Neuronal stem cell (in vitro differentiated cells): ENCODE data around the gene RNF213.

ENCODE experiments used
- DNase-seq: peaks from one replicate; pipeline ENCODE4 v3.0.0-alpha.2; 2013; ENCODE audit warnings: low spot score
- H2AFZ ChIP-seq: one replicate; pipeline ENCODE4 v1.6.1; 2013; ENCODE audit warnings: mild to moderate bottlenecking, low read length, inconsistent platforms
- H2AK5ac ChIP-seq: 2 replicates; pipeline ENCODE4 v1.6.1; 2013; ENCODE audit warnings: low read depth, mild to moderate bottlenecking, inconsistent platforms, low read length, moderate library complexity, mixed read lengths
- H2BK120ac ChIP-seq: 2 replicates; pipeline ENCODE4 v1.6.1; 2013; ENCODE audit warnings: low read depth, mild to moderate bottlenecking, inconsistent platforms, low read length, moderate library complexity, mixed read lengths
- H2BK12ac ChIP-seq: one replicate; pipeline ENCODE4 v1.6.1; 2013; ENCODE audit warnings: low read length, inconsistent platforms
- H2BK15ac ChIP-seq: 2 replicates; pipeline ENCODE4 v1.6.1; 2013; ENCODE audit warnings: mild to moderate bottlenecking, low read length, inconsistent platforms, mixed read lengths
- H2BK5ac ChIP-seq: one replicate; pipeline ENCODE4 v1.6.1; 2013; ENCODE audit warnings: inconsistent platforms, mild to moderate bottlenecking, low read length, moderate library complexity
- H3K14ac ChIP-seq: one replicate; pipeline ENCODE4 v1.6.1; 2013; ENCODE audit warnings: low read length, inconsistent platforms
- H3K18ac ChIP-seq: 2 replicates; pipeline ENCODE4 v1.6.1; 2013; ENCODE audit warnings: low read length, inconsistent platforms
- H3K23ac ChIP-seq: 2 replicates; pipeline ENCODE4 v1.6.1; 2013; ENCODE audit warnings: low read depth, mild to moderate bottlenecking, mixed read lengths, low read length, inconsistent platforms; ENCODE audit not compliant: poor library complexity
- H3K27ac ChIP-seq: replicated peaks from 3 replicates; pipeline ENCODE4 v1.5.1; 2013; ENCODE audit warnings: low read length, inconsistent platforms
- H3K27me3 ChIP-seq, 3 experiments: 2 replicates each; pipeline ENCODE4 v1.6.1; 2013; ENCODE audit warnings: low read length in 3 of 3, mild to moderate bottlenecking in 2 of 3, inconsistent platforms in 1 of 3, low read depth in 1 of 3, mixed read lengths in 1 of 3, moderate library complexity in 1 of 3; ENCODE audit not compliant: control insufficient read depth in 3 of 3, insufficient read depth in 3 of 3
- H3K36me3 ChIP-seq, 2 donors: replicated peaks in 1 of 2; 2 replicates each; pipeline ENCODE4 v1.6.1; 2013; ENCODE audit warnings: low read length in 2 of 2; ENCODE audit not compliant: control insufficient read depth in 2 of 2, insufficient read depth in 2 of 2
- H3K4ac ChIP-seq: 2 replicates; pipeline ENCODE4 v1.6.1; 2013; ENCODE audit warnings: inconsistent platforms, mild to moderate bottlenecking, low read length, moderate library complexity
- H3K4me1 ChIP-seq, 2 donors: 1 replicate in 1 of 2; 2 replicates in 1 of 2; pipeline ENCODE4 v1.6.1; 2013; ENCODE audit warnings: low read length in 2 of 2, low read depth in 1 of 2; ENCODE audit not compliant: control insufficient read depth in 2 of 2, insufficient read depth in 1 of 2
- H3K4me2 ChIP-seq: one replicate; pipeline ENCODE4 v1.6.1; 2013; ENCODE audit warnings: mild to moderate bottlenecking, low read length, inconsistent platforms; ENCODE audit not compliant: insufficient read depth, poor library complexity, severe bottlenecking
- H3K4me3 ChIP-seq, 2 donors: 2 replicates each; pipeline ENCODE4 v1.5.1; 2013; ENCODE audit warnings: low read length in 2 of 2, mild to moderate bottlenecking in 2 of 2, inconsistent platforms in 1 of 2, moderate library complexity in 1 of 2
- H3K79me1 ChIP-seq: one replicate; pipeline ENCODE4 v1.6.1; 2013; ENCODE audit warnings: low read depth, mild to moderate bottlenecking, inconsistent platforms, low read length, moderate library complexity
- H3K9ac ChIP-seq: one replicate; pipeline ENCODE4 v1.6.1; 2013; ENCODE audit warnings: mild to moderate bottlenecking, low read depth, low read length, inconsistent platforms; ENCODE audit not compliant: poor library complexity
- H3K9me3 ChIP-seq, 2 donors: replicated peaks in 1 of 2; 2 replicates each; pipeline versions ENCODE3 to v1.6.1; 2013; ENCODE audit warnings: low read length in 2 of 2, mild to moderate bottlenecking in 2 of 2, inconsistent platforms in 1 of 2, low read depth in 1 of 2, mixed read lengths in 1 of 2, moderate library complexity in 1 of 2; ENCODE audit not compliant: control insufficient read depth in 2 of 2, insufficient read depth in 1 of 2
- H4K8ac ChIP-seq: one replicate; pipeline ENCODE4 v1.6.1; 2013; ENCODE audit warnings: low read depth, mild to moderate bottlenecking, inconsistent platforms, low read length, moderate library complexity
- H4K91ac ChIP-seq: one replicate; pipeline ENCODE4 v1.6.1; 2013; ENCODE audit warnings: low read length, low read depth, mild to moderate bottlenecking, inconsistent platforms; ENCODE audit not compliant: poor library complexity
- WGBS, 2 donors: extraction: QIAGEN DNeasy Blood & Tissue Kit; methylation state at CpG; one replicate each; pipeline ENCODE4 v1.1.7; 2013; ENCODE audit warnings: missing lambda C conversion rate in 2 of 2, mixed read lengths in 1 of 2; ENCODE audit not compliant: insufficient read length in 2 of 2, insufficient replicate concordance in 1 of 2; ENCODE audit errors: extremely low coverage in 2 of 2; 5-methylcytosine and 5-hydroxymethylcytosine counted together

The RNF213 gene

DNA sequence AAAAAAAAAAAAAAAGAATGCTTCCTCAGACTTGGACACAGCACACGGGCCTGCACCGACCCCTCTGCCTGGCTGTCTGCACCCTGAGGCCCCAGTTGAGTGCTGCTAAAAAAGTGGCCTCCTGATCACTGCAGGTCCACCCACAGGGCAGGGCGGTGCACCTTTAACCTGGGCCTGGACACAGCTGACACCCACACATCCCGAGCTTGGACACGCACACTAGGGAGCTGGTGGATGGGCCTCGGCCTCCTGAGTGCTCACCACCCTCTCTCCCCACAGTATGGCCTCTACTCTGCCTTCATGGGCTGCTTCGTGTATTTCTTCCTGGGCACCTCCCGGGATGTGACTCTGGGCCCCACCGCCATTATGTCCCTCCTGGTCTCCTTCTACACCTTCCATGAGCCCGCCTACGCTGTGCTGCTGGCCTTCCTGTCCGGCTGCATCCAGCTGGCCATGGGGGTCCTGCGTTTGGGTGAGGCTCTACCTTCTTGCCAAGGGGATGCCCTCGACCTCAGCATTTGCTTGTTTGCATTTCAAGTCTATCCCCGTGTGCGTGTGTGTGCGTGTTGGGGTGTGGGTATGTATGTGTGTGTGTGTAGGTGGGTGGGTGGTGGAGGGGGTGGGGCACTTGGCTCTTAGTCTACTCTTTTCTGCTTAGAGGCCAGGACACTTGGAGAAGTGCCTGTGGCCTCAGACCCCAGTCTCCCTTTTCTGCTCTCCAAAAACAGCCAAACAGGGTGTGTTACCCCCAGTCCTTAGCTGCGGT, 38.1 kb upstream of the RNF213 start:
- Histone ChIP-seq H2AK5ac (no peak overlapping the region), H2BK15ac (no peak overlapping the region), H3K36me3 (peaks cover 5 to 18% of the 10 kb centered on the region in 2 donors), H3K18ac (no peak overlapping the region), H4K8ac (no peak overlapping the region), H3K27ac (no peak overlapping the region), H3K4ac (no peak overlapping the region), H2BK12ac (no peak overlapping the region), H4K91ac (no peak overlapping the region), H2BK5ac (no peak overlapping the region), H3K23ac (no peak overlapping the region), H3K4me2 (no peak overlapping the region), H3K14ac (no peak overlapping the region), H3K9ac (peak overlapping the region; percentile 37), H2AFZ (no peak overlapping the region), H3K4me3 (peak overlapping the region in 1 of 2 donors; percentile 7), H3K27me3 (no peaks in the 10 kb centered on the region), H3K79me1 (peaks cover 3% of the 10 kb centered on the region), H3K4me1 (peaks cover 10 to 14% of the 10 kb centered on the region in 2 donors), H2BK120ac (no peak overlapping the region), H3K9me3 (no peaks in the 10 kb centered on the region)
- no CpG with 5 or more reads among the region's 18 CpGs for WGBS, 2 donors
- DNase-seq = no peak

DNA sequence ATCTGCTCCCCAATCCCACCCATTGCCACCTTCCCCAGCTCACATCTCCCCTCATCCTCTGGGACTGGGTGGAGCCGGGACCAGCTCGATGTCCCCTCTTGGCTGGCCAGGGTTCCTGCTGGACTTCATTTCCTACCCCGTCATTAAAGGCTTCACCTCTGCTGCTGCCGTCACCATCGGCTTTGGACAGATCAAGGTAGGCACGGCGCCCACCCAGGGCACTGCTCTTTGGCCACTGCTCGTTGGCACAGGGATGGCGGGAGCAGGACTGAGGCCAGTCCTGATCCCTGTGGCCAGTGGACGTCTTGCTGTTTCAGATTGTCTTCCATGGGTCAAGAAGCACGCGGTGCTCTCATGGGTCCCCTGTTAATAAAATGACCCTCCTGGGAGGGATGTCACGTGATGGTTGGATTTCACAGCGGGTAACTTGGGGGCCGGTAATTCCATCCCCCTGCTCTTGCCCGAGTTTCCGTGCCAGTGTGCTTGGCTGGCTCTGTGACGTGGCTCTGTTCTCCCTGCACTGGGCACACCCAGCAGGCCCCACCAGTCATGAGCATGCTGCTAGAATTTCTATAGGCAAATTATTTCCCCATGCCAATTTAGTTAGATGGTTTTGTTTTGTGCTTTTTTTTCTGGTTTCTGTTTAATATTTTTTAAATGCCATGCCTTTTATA, 37.4 kb upstream of the RNF213 start:
- H3K14ac ChIP-seq = no peak overlapping the region
- H3K4me3 ChIP-seq = no peak overlapping the region
- H3K9ac ChIP-seq = peak overlapping the region; percentile 37
- no peak overlapping the region for H2BK15ac ChIP-seq
- WGBS, 2 donors = no CpG with 5 or more reads among the region's 18 CpGs
- H3K18ac ChIP-seq = no peak overlapping the region
- no peak overlapping the region for H2BK5ac ChIP-seq
- H2BK12ac ChIP-seq = no peak overlapping the region
- no peak overlapping the region for H3K4me2 ChIP-seq
- H2AFZ ChIP-seq = no peak overlapping the region
- H3K23ac ChIP-seq = peak overlapping the region; percentile 17
- peaks cover 5 to 18% of the 10 kb centered on the region in 2 donors for H3K36me3 ChIP-seq
- no peak overlapping the region for H4K91ac ChIP-seq
- no peak overlapping the region for H2AK5ac ChIP-seq
- no peak overlapping the region for H3K27ac ChIP-seq
- no peak overlapping the region for H3K4ac ChIP-seq
- DNase-seq = no peak
- peaks cover 10 to 14% of the 10 kb centered on the region in 2 donors for H3K4me1 ChIP-seq
- peaks cover 4% of the 10 kb centered on the region for H3K79me1 ChIP-seq
- no peaks in the 10 kb centered on the region for H3K27me3 ChIP-seq
- H2BK120ac ChIP-seq = no peak overlapping the region
- H4K8ac ChIP-seq = no peak overlapping the region
- no peaks in the 10 kb centered on the region for H3K9me3 ChIP-seq

DNA sequence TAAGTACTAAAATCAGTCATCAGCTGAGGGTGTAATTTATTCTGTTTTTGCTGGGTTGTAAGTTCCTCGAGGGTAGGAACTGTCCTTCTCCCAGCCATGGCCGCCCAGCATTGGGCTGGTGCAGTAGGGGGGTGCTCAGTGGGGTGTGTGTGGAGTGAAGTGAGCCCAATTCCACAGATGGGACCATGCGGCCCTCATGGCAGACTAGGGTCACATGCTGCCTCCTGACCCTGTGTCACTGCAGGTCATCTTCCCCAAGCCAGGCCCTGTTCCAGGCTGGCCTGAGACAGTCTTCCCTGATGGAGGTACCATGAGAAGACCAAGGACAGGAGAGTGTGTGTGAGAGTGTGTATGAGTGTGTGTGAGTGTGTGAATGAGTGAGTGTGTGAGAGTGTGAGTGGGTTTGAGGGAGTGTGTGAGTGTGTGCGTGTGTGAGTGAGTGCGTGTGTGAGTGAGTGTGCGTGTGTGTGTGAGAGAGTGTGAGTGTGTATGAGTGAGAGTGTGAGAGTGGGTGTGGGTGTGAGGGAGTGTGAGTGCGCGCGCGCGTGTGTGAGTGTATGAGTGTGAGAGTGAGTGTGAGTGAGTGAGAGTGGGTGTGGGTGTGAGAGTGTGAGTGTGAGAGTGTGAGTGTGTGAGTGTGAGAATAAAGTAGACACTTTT, 36.7 kb upstream of the RNF213 start:
- H3K9me3 ChIP-seq = no peaks in the 10 kb centered on the region
- H3K9ac ChIP-seq = no peak overlapping the region
- no peak overlapping the region for H2BK120ac ChIP-seq
- H3K4me3 ChIP-seq = no peak overlapping the region
- H4K91ac ChIP-seq = no peak overlapping the region
- H2BK12ac ChIP-seq = no peak overlapping the region
- H3K23ac ChIP-seq = peak overlapping the region; percentile 12
- no peak overlapping the region for H3K14ac ChIP-seq
- no peak overlapping the region for H2AK5ac ChIP-seq
- WGBS, 2 donors = 100% methylated on average over 5 to 8 of the region's 11 CpGs
- H3K36me3 ChIP-seq = peaks cover 5 to 23% of the 10 kb centered on the region in 2 donors
- H3K4ac ChIP-seq = no peak overlapping the region
- H2AFZ ChIP-seq = no peak overlapping the region
- H3K4me1 ChIP-seq = peaks cover 10 to 14% of the 10 kb centered on the region in 2 donors
- no peaks in the 10 kb centered on the region for H3K27me3 ChIP-seq
- peaks cover 4% of the 10 kb centered on the region for H3K79me1 ChIP-seq
- no peak overlapping the region for H3K4me2 ChIP-seq
- no peak overlapping the region for H2BK5ac ChIP-seq
- no peak overlapping the region for H2BK15ac ChIP-seq
- no peak for DNase-seq
- no peak overlapping the region for H3K18ac ChIP-seq
- no peak overlapping the region for H3K27ac ChIP-seq
- H4K8ac ChIP-seq = no peak overlapping the region

DNA sequence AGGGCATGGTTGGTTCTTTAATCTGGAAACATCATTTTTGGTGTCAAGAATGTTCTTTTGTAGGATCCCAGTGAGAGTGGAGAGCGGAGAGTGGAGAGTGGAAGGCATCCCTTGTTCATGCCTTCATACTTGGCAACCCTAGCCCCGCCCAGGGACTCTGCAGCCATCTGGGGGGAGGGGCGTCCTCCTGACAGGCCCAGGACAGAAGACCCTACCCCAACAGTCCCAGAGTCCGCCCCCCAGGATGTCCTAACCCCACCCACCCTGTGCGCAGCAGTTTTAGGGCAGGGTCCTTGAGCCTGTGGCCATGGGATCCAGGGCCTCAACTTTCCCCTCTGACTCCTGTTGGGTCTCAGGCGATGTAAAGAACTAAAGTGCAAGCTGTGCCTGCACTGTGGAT, 36.0 kb upstream of the RNF213 start:
- no peak overlapping the region for H3K14ac ChIP-seq
- no peak overlapping the region for H3K27ac ChIP-seq
- peaks cover 6 to 9% of the 10 kb centered on the region in 2 donors for H3K4me1 ChIP-seq
- H3K9me3 ChIP-seq = no peaks in the 10 kb centered on the region
- H2BK5ac ChIP-seq = no peak overlapping the region
- no peak overlapping the region for H3K9ac ChIP-seq
- no peak overlapping the region for H2BK120ac ChIP-seq
- H2BK12ac ChIP-seq = no peak overlapping the region
- H2AFZ ChIP-seq = no peak overlapping the region
- peaks cover 4% of the 10 kb centered on the region for H3K79me1 ChIP-seq
- no peak for DNase-seq
- no peak overlapping the region for H4K8ac ChIP-seq
- H3K18ac ChIP-seq = no peak overlapping the region
- H3K4me2 ChIP-seq = no peak overlapping the region
- H3K23ac ChIP-seq = no peak overlapping the region
- H3K4me3 ChIP-seq = no peak overlapping the region
- no peak overlapping the region for H2AK5ac ChIP-seq
- no peak overlapping the region for H2BK15ac ChIP-seq
- H4K91ac ChIP-seq = no peak overlapping the region
- peaks cover 5 to 23% of the 10 kb centered on the region in 2 donors for H3K36me3 ChIP-seq
- no peak overlapping the region for H3K4ac ChIP-seq
- no peaks in the 10 kb centered on the region for H3K27me3 ChIP-seq
- WGBS, 2 donors = no CpG with 5 or more reads among the region's 6 CpGs
